Activated naive CD8-positive, alpha-beta T cell treated with anti-CD3 and anti-CD28 coated beads for 36 hours (primary cell): ENCODE measurements around the gene CNTLN. TPM values are rescaled to one million over a fixed set of nuclear protein-coding genes. Genes with fewer than 3 reads are reported as not detected.
"Not testable (repeated sequence)": the region's sequence is repeated elsewhere in the genome, so short reads cannot be mapped to it uniquely, and the experiment has no call there.

ENCODE experiments used
- DNase-seq: peaks from one replicate; pipeline ENCODE4 v3.0.0; 2021
- H3K27ac Mint-ChIP-seq: one replicate; pipeline ENCODE4 v1.8.0; 2022; ENCODE audit warnings: mild to moderate bottlenecking, moderate library complexity, mixed read lengths
- H3K27me3 Mint-ChIP-seq: one replicate; pipeline ENCODE4 v1.8.0; 2022; ENCODE audit warnings: mild to moderate bottlenecking, mixed read lengths
- H3K36me3 Mint-ChIP-seq: one replicate; pipeline ENCODE4 v1.8.0; 2021; ENCODE audit warnings: mild to moderate bottlenecking, mixed read lengths
- H3K4me1 Mint-ChIP-seq: one replicate; pipeline ENCODE4 v1.8.0; 2021; ENCODE audit warnings: mixed read lengths
- H3K4me3 Mint-ChIP-seq: one replicate; pipeline ENCODE4 v1.8.0; 2022; ENCODE audit warnings: mild to moderate bottlenecking, moderate library complexity, mixed read lengths
- H3K9me3 Mint-ChIP-seq: one replicate; pipeline ENCODE4 v1.8.0; 2022; ENCODE audit warnings: mixed read lengths
- total RNA-seq, 2 experiments: library from RNA; stranded (reverse); gene quantifications; one replicate each; pipeline ENCODE4 v1.2.3, GENCODE V29; 2021

Gene CNTLN
- total RNA-seq, 2 experiments from 2014 or later: 0.60 to 0.68 TPM

DNA sequence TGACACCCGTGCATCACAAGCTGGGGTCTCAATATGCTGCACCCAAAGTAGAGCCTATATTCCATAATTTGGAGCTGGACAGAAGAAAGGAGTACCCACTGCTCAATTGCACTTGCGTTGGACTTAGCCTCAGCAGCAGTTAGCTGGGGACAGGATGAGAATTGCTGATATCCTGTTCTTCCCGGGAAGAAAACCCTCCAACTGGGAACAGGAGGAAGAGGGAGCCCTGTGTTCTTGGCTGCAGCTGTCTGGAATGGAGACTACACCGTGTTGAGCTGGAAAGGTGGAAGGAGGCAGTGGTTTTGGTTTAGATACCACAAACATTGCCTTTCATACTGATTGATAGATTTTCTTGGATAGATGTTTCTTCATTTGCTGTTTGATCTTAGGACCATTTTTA lies 24.6 kb downstream of the CNTLN start:
- Mint-ChIP-seq H3K9me3 (peaks cover 2% of the 10 kb centered on the region), H3K4me1 (no peaks in the 10 kb centered on the region), H3K27me3 (peaks cover 6% of the 10 kb centered on the region), H3K4me3 (no peak overlapping the region), H3K27ac (no peak overlapping the region), H3K36me3 (no peaks in the 10 kb centered on the region)
- no peak for DNase-seq

DNA sequence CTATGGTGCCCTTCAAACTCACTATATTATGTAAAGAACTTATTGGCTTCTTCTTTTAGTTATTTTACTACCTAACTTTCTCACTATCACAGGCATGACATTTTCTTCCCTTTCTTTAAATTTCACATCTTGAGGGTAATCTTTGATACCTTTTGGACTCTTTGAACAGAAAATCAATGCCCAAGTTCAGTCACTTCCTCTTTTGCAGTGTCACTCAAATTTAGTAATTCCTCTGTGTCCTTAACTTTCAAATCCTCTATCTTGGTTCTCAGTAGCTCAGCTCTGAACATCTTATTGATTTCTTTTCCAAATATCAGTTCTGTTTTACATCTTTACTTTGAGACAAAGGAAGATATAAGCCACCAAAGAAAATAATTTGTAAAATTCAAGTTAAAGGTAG lies 25.5 kb downstream of the CNTLN start:
- H3K4me3 Mint-ChIP-seq: no peak overlapping the region
- peaks cover 2% of the 10 kb centered on the region for H3K9me3 Mint-ChIP-seq
- no peaks in the 10 kb centered on the region for H3K4me1 Mint-ChIP-seq
- DNase-seq: no peak
- H3K27ac Mint-ChIP-seq: no peak overlapping the region
- H3K27me3 Mint-ChIP-seq: peaks cover 6% of the 10 kb centered on the region
- no peaks in the 10 kb centered on the region for H3K36me3 Mint-ChIP-seq

DNA sequence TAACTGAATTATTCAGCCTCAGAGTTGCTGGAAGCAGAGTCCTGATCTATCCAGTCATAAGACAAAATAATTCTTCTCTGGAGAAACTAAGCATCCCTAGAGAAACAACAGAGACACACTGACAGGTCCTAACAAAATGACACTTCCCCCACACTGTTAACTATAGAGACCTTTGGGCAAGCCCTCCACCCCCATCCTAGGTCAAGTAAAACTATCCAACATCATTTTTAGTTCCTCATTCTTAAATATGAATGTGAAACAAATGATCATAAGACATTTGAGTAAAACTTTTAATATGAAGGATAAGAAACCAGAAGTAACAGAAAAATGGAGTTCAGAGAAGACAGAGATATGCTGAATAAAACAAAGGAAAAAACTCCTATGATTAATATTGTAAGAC lies 30.9 kb downstream of the CNTLN start:
- H3K4me1 Mint-ChIP-seq: no peaks in the 10 kb centered on the region
- H3K36me3 Mint-ChIP-seq: no peaks in the 10 kb centered on the region
- no peak overlapping the region for H3K27ac Mint-ChIP-seq
- H3K27me3 Mint-ChIP-seq: peaks cover 3% of the 10 kb centered on the region
- no peak for DNase-seq
- H3K4me3 Mint-ChIP-seq: no peak overlapping the region
- peaks cover 2% of the 10 kb centered on the region for H3K9me3 Mint-ChIP-seq

DNA sequence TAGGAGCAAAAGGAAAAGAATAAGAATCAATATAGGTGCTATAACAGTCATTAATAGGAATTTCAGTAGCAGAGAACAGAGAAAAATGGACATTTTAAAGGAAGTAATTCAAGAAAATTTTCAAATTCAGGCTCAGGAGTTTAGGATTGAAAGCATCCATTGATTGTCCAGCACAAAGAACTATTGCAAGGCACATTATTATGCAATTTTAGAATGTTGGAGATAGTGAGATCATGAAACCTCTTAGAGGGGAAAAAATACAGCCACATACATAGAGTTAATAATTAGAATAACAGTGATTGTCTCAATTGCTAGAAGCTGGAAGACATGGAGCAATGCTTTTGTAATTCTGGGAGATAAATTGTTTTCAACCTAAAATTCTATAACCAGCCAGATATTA lies 31.5 kb downstream of the CNTLN start:
- Mint-ChIP-seq H3K9me3 (peaks cover 2% of the 10 kb centered on the region), H3K27ac (no peak overlapping the region), H3K4me1 (no peaks in the 10 kb centered on the region), H3K27me3 (peaks cover 3% of the 10 kb centered on the region), H3K4me3 (no peak overlapping the region), H3K36me3 (no peaks in the 10 kb centered on the region)
- no peak for DNase-seq

DNA sequence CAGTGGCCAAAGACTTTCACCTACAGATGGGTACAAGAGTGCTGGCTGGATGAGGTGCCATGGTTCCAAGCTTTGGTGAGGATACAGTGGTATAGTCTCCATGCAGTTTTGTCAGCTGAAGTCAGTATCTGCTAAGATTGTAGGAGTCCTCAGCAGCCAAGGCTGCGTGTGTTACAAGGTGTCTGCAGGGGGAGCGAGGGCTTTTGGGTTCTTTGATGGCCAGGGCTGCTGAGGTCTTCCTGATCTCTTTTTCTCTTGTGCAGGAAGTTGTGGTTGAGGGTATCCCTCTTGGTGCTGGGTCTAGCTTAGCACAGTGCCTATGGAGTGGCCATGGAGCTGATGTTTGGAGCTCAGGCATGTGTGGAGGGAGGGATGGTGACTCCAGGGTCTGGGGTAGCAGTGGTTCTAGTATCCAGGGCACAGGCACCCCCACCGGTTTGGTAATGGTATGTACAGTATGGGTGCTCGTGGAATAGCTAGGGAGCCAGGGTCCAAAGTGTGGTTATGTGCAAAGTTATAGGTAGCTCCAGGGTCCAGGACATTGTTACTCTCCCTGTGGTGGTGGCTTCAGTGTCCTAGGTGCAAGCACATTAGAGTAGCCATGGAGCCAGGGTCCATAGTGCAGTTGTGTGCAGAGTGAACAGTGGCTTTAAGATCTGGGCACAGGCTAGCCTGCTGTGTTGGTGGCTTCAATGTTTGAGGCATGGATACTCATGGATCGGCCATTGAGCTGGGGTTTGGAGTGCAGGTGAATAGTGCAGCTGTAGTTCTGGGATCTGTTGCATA lies 36.7 kb downstream of the CNTLN start:
- Mint-ChIP-seq H3K36me3 (no peaks in the 10 kb centered on the region), H3K4me1 (no peaks in the 10 kb centered on the region), H3K9me3 (peaks cover 2% of the 10 kb centered on the region), H3K27ac (no peak overlapping the region), H3K4me3 (no peak overlapping the region), H3K27me3 (no peaks in the 10 kb centered on the region)
- DNase-seq: no peak

DNA sequence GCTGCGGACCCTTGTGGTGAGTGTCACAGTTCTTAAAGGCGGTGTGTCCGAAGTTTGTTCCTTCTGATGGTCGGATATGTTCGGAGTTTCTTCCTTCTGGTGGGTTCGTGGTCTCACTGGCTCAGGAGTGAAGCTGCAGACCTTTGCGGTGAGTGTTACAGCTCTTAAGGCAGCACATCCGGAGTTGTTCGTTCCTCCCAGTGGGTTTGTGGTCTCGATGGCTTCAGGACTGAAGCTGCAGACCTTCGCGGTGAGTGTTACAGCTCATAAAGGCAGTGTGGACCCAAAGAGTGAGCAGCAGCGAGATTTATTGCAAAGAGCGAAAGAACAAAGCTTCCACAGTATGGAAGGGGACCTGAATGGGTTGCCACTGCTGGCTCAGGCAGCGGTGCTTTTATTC lies 42.7 kb downstream of the CNTLN start:
- not testable (repeated sequence) for H3K4me1 Mint-ChIP-seq, H3K27me3 Mint-ChIP-seq, H3K36me3 Mint-ChIP-seq, H3K9me3 Mint-ChIP-seq, H3K4me3 Mint-ChIP-seq, DNase-seq, H3K27ac Mint-ChIP-seq

DNA sequence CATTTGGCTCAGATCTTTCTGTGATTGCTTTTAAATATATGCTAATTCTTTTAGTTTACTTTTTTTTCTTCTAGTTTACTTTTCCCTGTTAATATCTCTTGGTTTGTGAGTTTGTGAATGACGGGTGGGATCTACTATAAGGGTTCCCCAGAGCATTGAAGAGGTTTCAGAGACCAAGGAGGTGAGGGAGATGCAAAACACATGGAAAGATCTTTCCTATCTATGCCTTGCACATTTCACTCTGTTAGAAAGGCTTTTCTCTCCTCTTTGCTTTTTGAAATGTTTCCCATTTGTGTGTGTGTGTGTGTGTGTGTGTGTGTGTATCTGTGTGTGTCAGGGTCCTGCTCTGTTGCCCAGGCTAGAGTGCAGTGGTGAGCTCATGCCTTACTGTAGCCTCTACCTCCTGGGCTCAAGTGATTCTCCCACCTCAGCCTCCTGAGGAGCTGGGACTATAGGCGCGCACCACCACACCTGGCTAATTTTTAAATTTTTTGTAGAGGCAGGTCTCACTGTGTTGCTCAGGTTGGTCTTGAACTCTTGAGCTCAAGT lies 50.7 kb downstream of the CNTLN start:
- Mint-ChIP-seq H3K9me3 (no peaks in the 10 kb centered on the region), H3K4me3 (no peak overlapping the region), H3K36me3 (no peaks in the 10 kb centered on the region), H3K27me3 (no peaks in the 10 kb centered on the region), H3K4me1 (no peaks in the 10 kb centered on the region), H3K27ac (no peak overlapping the region)
- no peak for DNase-seq

DNA sequence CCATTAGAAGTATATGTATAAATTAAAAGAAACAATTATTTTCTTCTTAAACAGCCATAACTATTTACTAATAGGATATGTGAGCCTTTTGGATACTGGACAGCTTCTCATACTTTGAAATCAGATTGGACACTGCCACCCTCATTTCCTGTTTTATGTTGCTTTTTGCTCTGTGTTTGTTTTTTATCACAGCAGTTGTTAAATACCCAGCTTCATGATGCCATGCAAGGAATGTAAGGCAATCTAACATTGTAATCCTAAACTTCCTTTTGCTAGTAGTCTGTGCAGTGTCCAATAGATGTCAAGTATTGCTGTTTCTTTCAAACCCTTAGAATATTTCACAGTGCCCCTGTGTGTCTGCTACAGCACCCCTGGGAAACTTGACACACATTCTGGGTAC lies 56.2 kb downstream of the CNTLN start:
- H3K4me1 Mint-ChIP-seq: no peaks in the 10 kb centered on the region
- H3K27me3 Mint-ChIP-seq: no peaks in the 10 kb centered on the region
- no peak for DNase-seq
- no peaks in the 10 kb centered on the region for H3K36me3 Mint-ChIP-seq
- no peak overlapping the region for H3K27ac Mint-ChIP-seq
- no peaks in the 10 kb centered on the region for H3K9me3 Mint-ChIP-seq
- H3K4me3 Mint-ChIP-seq: no peak overlapping the region

DNA sequence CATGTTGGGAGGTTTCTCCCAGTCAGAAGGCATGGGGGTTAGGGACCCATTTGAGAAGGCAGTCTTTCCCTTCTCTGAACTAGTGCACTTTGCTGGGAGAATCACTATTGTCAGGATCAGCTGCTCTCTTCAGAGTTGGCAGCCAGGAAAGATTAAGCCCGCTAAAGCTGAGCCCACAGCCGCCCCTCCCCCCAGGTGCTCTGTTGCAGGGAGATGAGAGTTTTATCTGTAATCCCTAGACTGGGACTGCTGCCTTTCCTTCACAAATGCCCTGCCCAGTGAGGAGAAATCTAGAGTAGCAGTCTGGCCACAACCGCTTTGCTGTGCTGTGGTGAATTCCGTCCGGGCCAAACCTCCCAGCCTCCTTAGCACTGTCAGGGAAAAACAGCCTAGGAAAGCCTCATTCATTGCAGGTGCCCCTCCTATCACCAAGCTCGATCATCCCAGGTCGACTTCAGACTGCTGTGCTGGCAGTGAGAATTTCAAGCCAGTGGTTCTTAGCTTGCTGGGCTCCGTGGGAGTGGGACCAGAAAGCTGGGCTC lies 69.8 kb downstream of the CNTLN start:
- Mint-ChIP-seq H3K4me1 (no peaks in the 10 kb centered on the region), H3K36me3 (no peaks in the 10 kb centered on the region), H3K27ac (no peak overlapping the region), H3K4me3 (no peak overlapping the region), H3K27me3 (no peaks in the 10 kb centered on the region), H3K9me3 (peaks cover 10% of the 10 kb centered on the region)
- DNase-seq: no peak

DNA sequence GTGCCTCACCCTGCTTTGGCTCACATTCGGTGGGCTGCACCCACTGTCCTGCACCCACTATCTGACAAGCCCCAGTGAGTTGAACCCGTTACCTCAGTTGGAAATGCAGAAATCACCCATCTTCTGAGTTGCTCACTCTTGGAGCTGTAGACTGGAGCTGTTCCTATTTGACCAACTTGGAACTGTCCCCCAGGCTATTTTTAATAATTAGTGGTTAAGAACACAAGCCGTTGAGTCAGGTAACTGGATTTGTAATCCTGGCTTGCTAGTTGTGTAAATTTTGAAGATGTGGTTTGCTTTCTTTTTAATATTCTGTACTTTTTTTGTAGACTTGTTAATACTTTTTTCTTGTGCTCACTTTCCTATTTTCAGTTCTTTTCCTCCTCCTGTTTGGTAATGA lies 81.2 kb downstream of the CNTLN start:
- Mint-ChIP-seq H3K27me3 (no peaks in the 10 kb centered on the region), H3K4me1 (no peaks in the 10 kb centered on the region), H3K4me3 (no peak overlapping the region)

DNA sequence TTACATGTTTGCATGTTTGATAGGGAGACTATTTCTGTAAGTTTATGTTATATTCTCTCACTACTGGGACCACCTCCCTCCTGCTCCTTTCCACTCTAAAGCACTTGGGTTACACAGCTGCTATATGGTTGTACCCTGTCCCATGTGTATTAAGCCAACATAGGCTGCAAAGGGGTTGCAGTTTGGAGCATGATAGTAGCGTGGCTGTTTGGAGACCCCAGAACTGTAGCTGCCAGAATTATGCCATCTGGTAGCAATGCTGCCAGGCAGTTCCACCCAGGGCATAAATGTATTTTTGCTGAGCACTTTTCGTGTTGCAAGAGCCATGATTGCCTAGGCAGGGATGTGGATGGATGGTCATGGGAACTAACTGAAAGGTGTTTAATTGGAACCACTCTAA lies 81.8 kb downstream of the CNTLN start:
- no peak overlapping the region for H3K27ac Mint-ChIP-seq
- DNase-seq: no peak
- H3K9me3 Mint-ChIP-seq: peaks cover 9% of the 10 kb centered on the region
- H3K36me3 Mint-ChIP-seq: no peaks in the 10 kb centered on the region
- no peaks in the 10 kb centered on the region for H3K4me1 Mint-ChIP-seq
- H3K4me3 Mint-ChIP-seq: no peak overlapping the region
- no peaks in the 10 kb centered on the region for H3K27me3 Mint-ChIP-seq

More for the DNA sequence above, 81.2 kb downstream of the CNTLN start:
- Mint-ChIP-seq H3K36me3 (no peaks in the 10 kb centered on the region), H3K9me3 (peaks cover 9% of the 10 kb centered on the region), H3K27ac (no peak overlapping the region)
- DNase-seq: no peak

DNA sequence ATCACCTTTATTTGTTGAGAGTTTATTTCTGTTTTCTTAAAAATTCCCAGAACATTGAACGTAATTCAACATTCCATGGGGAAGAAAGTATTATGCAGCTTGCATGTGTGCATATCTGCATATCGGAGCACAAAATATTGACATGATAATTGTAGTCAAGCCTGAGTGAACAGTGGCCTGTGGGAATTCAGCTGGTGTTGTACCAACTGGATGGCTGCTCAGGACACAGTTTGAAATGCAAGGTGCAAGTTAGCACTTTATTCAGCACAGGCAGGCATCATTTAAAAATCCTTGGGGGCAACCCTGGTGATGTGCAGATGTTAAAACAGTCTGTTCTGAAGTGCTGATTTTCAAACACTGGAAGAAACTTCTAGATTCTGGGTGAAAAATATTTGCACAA lies 82.4 kb downstream of the CNTLN start:
- Mint-ChIP-seq H3K27ac (no peak overlapping the region), H3K36me3 (no peaks in the 10 kb centered on the region), H3K27me3 (no peaks in the 10 kb centered on the region), H3K9me3 (peaks cover 6% of the 10 kb centered on the region), H3K4me1 (no peaks in the 10 kb centered on the region), H3K4me3 (no peak overlapping the region)
- DNase-seq: no peak

DNA sequence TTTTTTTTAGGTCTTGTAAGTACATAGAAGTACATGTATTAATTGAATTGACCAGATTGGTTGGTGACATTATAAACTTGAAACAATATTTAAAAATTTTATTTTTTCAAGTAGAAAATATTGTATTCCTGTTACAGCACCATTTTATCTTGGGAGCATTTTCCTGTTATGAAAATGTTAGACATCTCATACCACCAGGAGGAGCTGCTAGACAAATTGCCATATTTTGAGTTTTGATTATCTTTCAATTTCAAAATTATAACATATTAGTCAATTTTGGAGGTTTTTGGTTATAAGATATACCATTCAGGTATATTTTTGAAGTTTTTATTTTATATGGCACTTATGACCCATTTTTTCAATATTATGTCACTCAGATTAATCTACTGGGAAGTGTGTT lies 84.4 kb downstream of the CNTLN start:
- Mint-ChIP-seq H3K9me3 (peaks cover 3% of the 10 kb centered on the region), H3K4me1 (no peaks in the 10 kb centered on the region), H3K27me3 (no peaks in the 10 kb centered on the region), H3K4me3 (no peak overlapping the region), H3K27ac (no peak overlapping the region), H3K36me3 (no peaks in the 10 kb centered on the region)
- no peak for DNase-seq

DNA sequence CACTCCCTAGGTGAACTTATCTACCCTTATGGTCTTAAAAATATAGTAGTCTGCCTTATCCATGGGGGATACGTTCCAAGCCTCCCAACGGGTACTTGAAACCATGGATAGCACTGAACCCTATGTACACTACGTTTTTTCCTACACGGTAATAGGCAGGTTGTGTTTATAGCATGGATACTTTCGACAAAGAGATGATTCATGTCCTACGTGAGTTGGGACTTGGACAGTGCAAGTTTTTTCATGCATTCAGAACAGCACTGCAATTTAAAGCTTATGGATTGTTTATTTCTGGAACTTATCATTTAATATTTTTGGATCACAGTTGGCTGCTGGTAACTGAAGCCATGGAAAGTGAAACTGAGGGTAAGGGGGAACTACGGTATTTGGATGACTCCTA lies 88.1 kb downstream of the CNTLN start:
- Mint-ChIP-seq H3K9me3 (no peaks in the 10 kb centered on the region), H3K36me3 (no peaks in the 10 kb centered on the region), H3K4me3 (no peak overlapping the region), H3K4me1 (no peaks in the 10 kb centered on the region), H3K27ac (no peak overlapping the region), H3K27me3 (no peaks in the 10 kb centered on the region)
- DNase-seq: no peak

DNA sequence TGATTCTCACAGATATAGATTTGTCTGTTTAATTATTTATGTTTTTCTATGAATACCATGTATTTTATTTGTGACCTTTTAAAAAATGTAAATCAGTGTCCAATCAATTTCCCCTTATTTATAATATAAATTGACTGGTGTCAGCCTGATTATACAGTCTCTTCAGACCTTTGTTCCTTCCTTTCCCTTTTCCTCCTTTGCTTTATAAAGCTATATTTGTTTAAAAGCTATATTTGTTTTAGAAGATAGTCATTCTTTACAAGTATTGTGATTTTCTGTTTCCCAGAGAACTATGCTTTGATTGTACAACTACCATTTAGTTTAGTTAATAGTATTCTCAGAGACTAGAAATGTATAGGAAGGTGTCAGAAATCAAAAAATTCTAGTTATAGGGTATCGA lies 90.6 kb downstream of the CNTLN start:
- H3K9me3 Mint-ChIP-seq: no peaks in the 10 kb centered on the region
- no peak for DNase-seq
- no peaks in the 10 kb centered on the region for H3K36me3 Mint-ChIP-seq
- H3K27ac Mint-ChIP-seq: no peak overlapping the region
- H3K27me3 Mint-ChIP-seq: no peaks in the 10 kb centered on the region
- no peak overlapping the region for H3K4me3 Mint-ChIP-seq
- no peaks in the 10 kb centered on the region for H3K4me1 Mint-ChIP-seq

DNA sequence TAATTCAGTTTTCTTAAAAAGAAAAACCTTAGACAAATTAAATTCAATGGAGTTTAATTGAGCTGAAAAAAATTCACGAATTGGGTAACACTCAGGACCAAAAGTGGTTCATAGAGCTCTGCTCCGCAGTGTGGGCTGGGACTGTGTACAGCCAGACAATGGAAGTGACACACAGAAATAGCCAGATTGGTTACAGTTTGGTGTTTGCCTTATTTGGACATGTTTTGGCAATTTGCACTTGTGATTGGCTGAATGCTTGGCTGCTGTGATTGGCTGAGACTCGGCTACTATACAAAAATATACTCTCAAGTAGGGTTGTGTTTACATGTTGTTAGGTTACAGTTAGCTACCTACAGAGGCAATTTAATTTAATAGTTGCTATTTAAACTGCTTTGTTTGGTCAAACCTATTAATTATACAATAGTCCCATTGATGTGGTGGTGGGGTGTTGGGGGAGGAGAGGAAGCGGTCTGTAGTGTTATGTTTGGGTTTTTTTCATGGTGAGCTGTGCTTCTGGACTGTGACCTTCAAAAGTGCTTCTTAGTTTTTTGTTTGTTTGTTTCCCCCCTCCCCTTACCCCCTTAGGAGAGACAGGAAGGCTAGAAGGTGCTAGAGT lies 95.2 kb downstream of the CNTLN start:
- Mint-ChIP-seq H3K27ac (no peak overlapping the region), H3K9me3 (no peaks in the 10 kb centered on the region), H3K36me3 (no peaks in the 10 kb centered on the region), H3K4me1 (no peaks in the 10 kb centered on the region), H3K27me3 (no peaks in the 10 kb centered on the region), H3K4me3 (no peak overlapping the region)
- no peak for DNase-seq
